Caco-2 (cell line): Measurements from ENCODE around the gene SYT1. TPM values are rescaled to one million over a fixed set of nuclear protein-coding genes. Genes with fewer than 3 reads are reported as not detected.

Source experiments
- BruUV-seq: library from RNA; stranded (reverse); fragments of 400-500 nt; replicated peaks from 2 replicates; lab custom pipeline; 2021; lab: Mats Ljungman, UMichigan
- CTCF ChIA-PET: fragments of 300-600 bp; sonication (Branson Sonifier 250); formaldehyde crosslinking; loops from one replicate; lab custom pipeline; 2022; ENCODE audit warnings: antibody characterized with exemption; lab: Charles Lee
- POLR2A ChIA-PET: fragments of 300-600 bp; sonication (Branson Sonifier 250); formaldehyde crosslinking; loops from one replicate; lab custom pipeline; 2022; ENCODE audit warnings: antibody characterized with exemption; lab: Charles Lee
- DNase-seq, 2 experiments: peaks; one replicate each; pipeline versions ENCODE4 v3.0.0 to v3.0.0-alpha.2; 2020 to 2022
- H3K27me3 ChIP-seq: replicated peaks from 2 replicates; pipeline ENCODE4 v1.6.0; 2011; ENCODE audit warnings: low read length; ENCODE audit not compliant: control insufficient read depth, insufficient read depth
- H3K36me3 ChIP-seq: 2 replicates; pipeline ENCODE4 v1.5.1; 2011; ENCODE audit warnings: low read length; ENCODE audit not compliant: control insufficient read depth, insufficient read depth
- H3K4me1 ChIP-seq: fragments of 250-450 bp; sonication (Bioruptor Pico); 2 replicates; pipeline ENCODE4 v1.5.1; 2020; ENCODE audit warnings: mild to moderate bottlenecking
- H3K4me3 ChIP-seq: 2 replicates; pipeline ENCODE4 v1.5.1; 2011; ENCODE audit warnings: low read depth, mild to moderate bottlenecking, control low read depth, low read length
- H3K9me3 ChIP-seq: fragments of 250-450 bp; sonication (Bioruptor Pico); 2 replicates; pipeline ENCODE4 v1.5.1; 2020; ENCODE audit warnings: mild to moderate bottlenecking, moderate library complexity
- H3K27ac Mint-ChIP-seq: one replicate; pipeline ENCODE4 v1.8.0; 2022; ENCODE audit warnings: mixed read lengths; ENCODE audit not compliant: unreplicated experiment
- H3K27me3 Mint-ChIP-seq: one replicate; pipeline ENCODE4 v1.8.0; 2022; ENCODE audit warnings: mixed read lengths; ENCODE audit not compliant: insufficient read depth, unreplicated experiment
- H3K36me3 Mint-ChIP-seq: one replicate; pipeline ENCODE4 v1.8.0; 2022; ENCODE audit warnings: mild to moderate bottlenecking, mixed read lengths; ENCODE audit not compliant: insufficient read depth, unreplicated experiment
- H3K4me1 Mint-ChIP-seq: one replicate; pipeline ENCODE4 v1.8.0; 2022; ENCODE audit warnings: low read depth, mixed read lengths; ENCODE audit not compliant: unreplicated experiment
- H3K4me3 Mint-ChIP-seq: one replicate; pipeline ENCODE4 v1.8.0; 2022; ENCODE audit warnings: mild to moderate bottlenecking, moderate library complexity, mixed read lengths; ENCODE audit not compliant: unreplicated experiment
- H3K9me3 Mint-ChIP-seq: one replicate; pipeline ENCODE4 v1.8.0; 2022; ENCODE audit warnings: mixed read lengths; ENCODE audit not compliant: unreplicated experiment
- CTCF ChIP-seq, 2 experiments: fragments of 200-600 bp in 1 of 2; IDR thresholded peaks; 1 replicate in 1 of 2; 2 replicates in 1 of 2; pipeline versions ENCODE4 v1.5.1 to v1.8.0; 2011 to 2022; ENCODE audit warnings: antibody characterized with exemption in 1 of 2, control low read depth in 1 of 2, inconsistent platforms in 1 of 2, low read depth in 1 of 2, low read length in 1 of 2, mild to moderate bottlenecking in 1 of 2, moderate library complexity in 1 of 2; ENCODE audit not compliant: insufficient read depth in 1 of 2, severe bottlenecking in 1 of 2, unreplicated experiment in 1 of 2
- intact Hi-C: fragments of 100-400 bp; cut with micrococcal nuclease; formaldehyde crosslinking; loops from one replicate; pipeline ENCODE4 v1.10.0; 2022; ENCODE audit not compliant: unreplicated experiment
- total RNA-seq: library from RNA; stranded (reverse); gene quantifications from 2 replicates; pipeline ENCODE4 v1.2.3, GENCODE V29; 2022

SYT1 gene
- total RNA-seq, 1 experiment from 2014 or later: 0.39 TPM

- H3K27ac Mint-ChIP-seq: no peak overlapping the region
These were observed 574.1 kb downstream of the SYT1 start for GRCh38 chr12:79438480-79439174.

GRCh38 chr12:79439175-79439825 lies 574.7 kb downstream of the SYT1 start:
- ChIA-PET CTCF (no interaction called here), POLR2A (no interaction called here)
- H3K9me3 Mint-ChIP-seq: peaks cover 12% of the 10 kb centered on the region
- H3K4me1 Mint-ChIP-seq: peaks cover 31% of the 10 kb centered on the region
- Histone ChIP-seq H3K4me1 (peaks cover 15% of the 10 kb centered on the region), H3K36me3 (no peaks in the 10 kb centered on the region), H3K27me3 (no peaks in the 10 kb centered on the region), H3K9me3 (no peaks in the 10 kb centered on the region), H3K4me3 (no peak overlapping the region)
- no peak overlapping the region for H3K4me3 Mint-ChIP-seq
- TF ChIP-seq CTCF (IDR thresholded peaks at IDR 0.05; ENCODE audit: insufficient read depth in 1 of 2, low read depth in 1 of 2, low read length in 1 of 2, severe bottlenecking in 1 of 2, unreplicated experiment in 1 of 2): no peak
- DNase-seq: no peak
- H3K27ac Mint-ChIP-seq: no peak overlapping the region
- no peaks in the 10 kb centered on the region for H3K27me3 Mint-ChIP-seq
- no TSS peak for BruUV-seq
- no peaks in the 10 kb centered on the region for H3K36me3 Mint-ChIP-seq
- intact Hi-C loops: no loop called here

More at GRCh38 chr12:79438480-79439174, 574.1 kb downstream of the SYT1 start:
- ChIA-PET CTCF (no interaction called here), POLR2A (no interaction called here)
- Mint-ChIP-seq H3K27me3 (no peaks in the 10 kb centered on the region), H3K36me3 (no peaks in the 10 kb centered on the region), H3K4me1 (peaks cover 26% of the 10 kb centered on the region), H3K4me3 (no peak overlapping the region), H3K9me3 (peaks cover 12% of the 10 kb centered on the region)
- intact Hi-C loops: no loop called here
- H3K36me3 ChIP-seq: no peaks in the 10 kb centered on the region
- no peaks in the 10 kb centered on the region for H3K9me3 ChIP-seq
- H3K27me3 ChIP-seq: no peaks in the 10 kb centered on the region
- DNase-seq: no peak
- BruUV-seq: no TSS peak
- no peak for TF ChIP-seq CTCF (IDR thresholded peaks at IDR 0.05; ENCODE audit: insufficient read depth in 1 of 2, low read depth in 1 of 2, low read length in 1 of 2, severe bottlenecking in 1 of 2, unreplicated experiment in 1 of 2)
- no peak overlapping the region for H3K4me3 ChIP-seq
- peaks cover 15% of the 10 kb centered on the region for H3K4me1 ChIP-seq

GRCh38 chr12:79441534-79441933 lies 577.0 kb downstream of the SYT1 start:
- no peak overlapping the region for H3K4me3 ChIP-seq
- peak overlapping the region; percentile 20 for H3K27ac Mint-ChIP-seq
- no peak for TF ChIP-seq CTCF (IDR thresholded peaks at IDR 0.05; ENCODE audit: insufficient read depth in 1 of 2, low read depth in 1 of 2, low read length in 1 of 2, severe bottlenecking in 1 of 2, unreplicated experiment in 1 of 2)
- no peaks in the 10 kb centered on the region for H3K36me3 Mint-ChIP-seq
- no peaks in the 10 kb centered on the region for H3K9me3 ChIP-seq
- H3K4me3 Mint-ChIP-seq: no peak overlapping the region
- no peaks in the 10 kb centered on the region for H3K27me3 Mint-ChIP-seq
- no peaks in the 10 kb centered on the region for H3K36me3 ChIP-seq
- ChIA-PET POLR2A (no interaction called here), CTCF (no interaction called here)
- no TSS peak for BruUV-seq
- peaks cover 9% of the 10 kb centered on the region for H3K9me3 Mint-ChIP-seq
- intact Hi-C loops: no loop called here
- H3K4me1 Mint-ChIP-seq: peaks cover 27% of the 10 kb centered on the region
- no peak for DNase-seq
- H3K4me1 ChIP-seq: peaks cover 11% of the 10 kb centered on the region
- no peaks in the 10 kb centered on the region for H3K27me3 ChIP-seq
